Dedifferentiated amniotic fluid mesenchymal stem cell (primary cell): ENCODE measurements around the gene DPP6.
"Not testable (repeated sequence)": the region's sequence is repeated elsewhere in the genome, so short reads cannot be mapped to it uniquely, and the experiment has no call there.

ENCODE experiments used
- DNase-seq: peaks from one replicate; pipeline ENCODE4 v3.0.0-alpha.2; 2016; ENCODE audit errors: extremely low spot score

Gene DPP6

GRCh38 chr7:154907651-154908620, 855.7 kb downstream of the DPP6 start:
- no peak for DNase-seq

- no peak for DNase-seq
These were observed 857.3 kb downstream of the DPP6 start for GRCh38 chr7:154909241-154910105.

DNA sequence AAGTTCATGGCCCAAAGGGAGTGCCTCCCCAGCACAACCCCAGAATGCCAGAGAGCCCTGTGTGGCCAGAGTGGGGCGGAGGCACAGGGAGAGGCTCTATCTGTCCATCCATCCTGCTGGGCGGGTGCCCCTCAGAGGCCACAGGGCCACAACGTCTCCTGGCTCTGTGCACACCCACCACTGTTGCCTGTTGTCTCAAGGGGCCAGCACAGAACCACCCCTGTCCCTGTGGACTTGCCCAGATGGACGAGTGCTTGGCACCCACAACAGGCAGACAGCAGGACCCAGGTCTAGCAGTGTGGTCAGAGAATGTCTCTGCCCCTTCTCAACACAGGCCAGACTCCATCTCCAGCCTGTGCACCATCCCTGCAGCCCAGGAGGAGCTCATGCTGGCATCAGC, 857.9 kb downstream of the DPP6 start:
- DNase-seq: no peak

DNA sequence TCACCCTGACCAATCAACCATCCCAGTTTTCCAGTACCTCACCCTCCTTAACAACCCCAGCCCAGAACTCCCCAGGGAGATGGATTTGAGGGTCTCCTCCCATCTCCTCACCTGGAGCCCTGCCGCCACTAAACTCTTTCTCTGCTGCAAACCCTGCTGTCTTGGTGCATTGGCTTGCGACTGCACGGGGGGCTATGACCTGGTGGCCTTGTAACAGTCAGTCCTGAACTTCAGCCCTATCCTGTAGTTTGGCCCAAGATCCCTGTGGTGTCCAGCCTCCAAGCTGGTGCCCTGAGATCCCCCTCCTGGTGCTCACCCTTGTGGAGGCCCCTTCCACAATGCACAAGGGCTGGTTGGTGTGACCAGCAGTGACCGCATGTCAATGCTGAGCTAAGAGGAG, 858.8 kb downstream of the DPP6 start:
- DNase-seq: no peak

DNA sequence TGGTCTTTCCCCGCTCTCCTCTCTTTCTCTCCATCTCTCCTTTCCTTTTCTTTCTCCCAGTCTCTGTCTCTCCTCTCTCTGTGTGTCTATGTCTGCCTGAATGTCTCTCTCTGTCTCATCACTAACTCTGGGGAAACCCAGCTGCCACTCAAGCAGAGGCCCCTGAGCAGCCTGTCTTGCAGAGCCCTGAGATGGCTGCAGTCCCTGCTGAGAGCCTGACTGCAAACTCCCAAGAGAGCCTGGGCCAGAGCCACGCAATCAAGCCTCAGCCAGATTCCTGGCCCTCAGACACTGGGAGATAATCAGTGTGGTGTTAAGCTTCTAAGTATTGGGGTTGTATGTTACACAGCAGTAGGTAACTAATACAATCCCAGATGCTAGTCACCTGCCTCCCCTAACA, 859.2 kb downstream of the DPP6 start:
- DNase-seq: no peak

GRCh38 chr7:154911862-154912455, 859.8 kb downstream of the DPP6 start:
- no peak for DNase-seq

GRCh38 chr7:154912871-154913637, 860.9 kb downstream of the DPP6 start:
- DNase-seq: no peak

- DNase-seq: peak; percentile 54
These were observed 861.6 kb downstream of the DPP6 start for GRCh38 chr7:154913638-154914307.

DNA sequence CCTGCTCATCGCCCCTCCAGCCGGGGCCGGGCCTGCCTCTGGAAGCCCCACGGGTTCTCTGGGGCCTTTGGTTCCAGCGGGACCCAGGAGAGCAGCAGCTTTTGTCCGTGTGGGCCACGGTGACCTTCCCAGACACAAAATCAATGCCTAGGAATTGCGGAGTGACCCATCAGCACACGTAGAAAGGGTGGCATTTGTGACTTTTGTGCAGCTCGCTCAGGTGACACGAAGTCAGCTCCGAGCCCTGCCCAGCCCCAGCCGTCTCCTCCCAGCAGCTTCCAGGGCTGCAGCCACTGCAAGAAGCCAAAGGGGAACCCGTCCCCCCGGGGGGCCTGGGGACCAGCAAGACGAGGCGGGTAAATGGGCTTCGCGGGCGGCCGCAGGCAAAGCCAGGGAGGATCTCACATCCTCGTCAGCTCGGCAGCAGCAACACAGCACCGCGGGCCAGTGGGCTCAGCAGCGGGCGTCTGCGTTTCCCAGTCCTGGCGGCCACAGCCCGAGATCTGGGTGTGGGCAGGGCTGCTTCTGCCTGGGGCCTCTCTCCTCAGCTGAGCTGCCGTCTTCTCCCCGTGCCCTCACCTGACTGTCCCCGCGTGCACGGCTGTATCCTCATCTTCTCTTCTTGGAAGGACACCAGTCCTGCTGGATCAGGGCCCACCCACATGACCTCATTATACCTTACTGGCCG, 862.3 kb downstream of the DPP6 start:
- DNase-seq: no peak

GRCh38 chr7:154914996-154915380, 862.8 kb downstream of the DPP6 start:
- no peak for DNase-seq

DNA sequence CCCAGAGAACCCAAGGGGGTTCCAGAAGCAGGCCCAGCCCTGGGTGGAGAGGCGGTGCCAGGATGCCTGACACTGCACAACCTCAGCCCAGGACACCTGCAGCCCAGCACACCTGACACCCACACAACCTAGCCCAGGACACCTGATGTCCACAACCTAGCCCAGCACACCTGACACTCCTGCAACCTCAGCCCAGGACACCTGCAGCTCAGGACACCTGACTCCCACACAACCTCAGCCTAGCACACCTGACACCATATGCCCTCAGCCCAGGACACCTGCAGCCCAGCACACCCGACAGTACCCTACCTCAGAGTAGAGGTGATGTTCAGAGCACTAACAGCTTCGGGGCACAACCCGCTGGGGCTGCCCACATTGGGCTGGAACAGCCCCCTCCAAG, 863.4 kb downstream of the DPP6 start:
- DNase-seq: no peak

GRCh38 chr7:154916381-154916780, 864.2 kb downstream of the DPP6 start:
- DNase-seq: no peak

GRCh38 chr7:154916856-154917807, 864.9 kb downstream of the DPP6 start:
- DNase-seq: no peak

DNA sequence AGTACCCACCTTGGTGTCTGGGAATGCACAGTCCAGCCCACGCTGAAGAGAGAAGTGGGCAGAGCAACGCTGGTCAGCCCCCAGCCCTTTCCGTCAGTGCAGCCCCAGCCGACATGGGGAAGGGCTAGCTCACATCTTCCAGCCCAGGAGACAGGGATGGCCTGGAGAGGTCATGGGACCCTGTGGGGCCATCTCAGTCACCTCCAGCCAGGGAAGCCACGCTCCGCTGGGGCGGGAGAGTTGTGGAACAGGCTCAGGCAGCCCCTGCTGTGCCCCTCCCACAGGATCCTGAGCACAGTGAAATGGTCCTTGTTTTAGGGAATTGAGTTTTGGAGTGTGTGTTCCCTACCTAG, 865.6 kb downstream of the DPP6 start:
- no peak for DNase-seq

- no peak for DNase-seq
These were observed 866.1 kb downstream of the DPP6 start for GRCh38 chr7:154918266-154918665.

GRCh38 chr7:154918741-154919140, 866.5 kb downstream of the DPP6 start:
- DNase-seq: no peak

DNA sequence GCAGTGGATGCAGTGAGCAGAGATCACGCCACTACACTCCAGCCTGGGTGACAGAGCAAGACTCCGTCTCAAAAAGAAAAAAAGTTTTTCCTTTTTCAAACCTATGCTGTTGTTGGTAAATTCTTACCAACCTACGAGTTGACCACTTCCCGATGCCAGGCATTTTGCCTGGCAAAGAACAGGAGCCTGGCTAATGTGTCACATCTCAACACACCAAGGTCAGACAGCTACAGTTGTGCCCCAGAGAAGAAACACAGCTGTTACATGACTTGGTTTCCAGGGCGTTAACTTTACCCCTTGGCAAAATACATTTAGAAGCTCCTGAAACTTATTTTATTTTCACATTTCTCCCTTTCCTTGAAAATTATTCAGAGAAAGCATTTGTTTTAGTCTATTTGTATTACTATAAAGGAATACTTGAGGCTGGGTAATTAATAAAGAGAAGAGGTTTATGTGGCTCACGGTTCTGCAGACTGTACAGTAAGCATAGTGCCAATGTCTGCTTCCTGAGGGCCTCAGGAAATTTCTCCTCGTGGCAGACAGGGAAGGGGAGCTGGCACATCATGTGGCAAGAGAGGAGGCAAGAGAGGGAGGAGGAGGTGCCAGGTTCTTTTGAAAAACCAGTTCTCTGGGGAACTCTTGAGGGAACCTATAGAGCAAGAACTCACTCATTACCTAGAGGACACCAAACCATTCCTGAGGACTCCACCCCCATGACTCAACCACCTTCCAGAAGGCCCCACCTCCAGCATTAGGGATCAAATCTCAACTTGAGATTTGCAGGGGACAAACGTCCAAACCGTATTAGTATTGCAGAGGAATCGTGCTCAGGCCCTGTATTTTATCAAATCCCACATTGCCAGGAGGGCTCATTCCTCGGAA, 867.4 kb downstream of the DPP6 start:
- no peak for DNase-seq

GRCh38 chr7:154922472-154922871, 870.3 kb downstream of the DPP6 start:
- DNase-seq: not testable (repeated sequence)
